Measurements from ENCODE around the gene C5AR1.
"Not testable (repeated sequence)": the region's sequence is repeated elsewhere in the genome, so short reads cannot be mapped to it uniquely, and the experiment has no call there.

Gene C5AR1

DNA sequence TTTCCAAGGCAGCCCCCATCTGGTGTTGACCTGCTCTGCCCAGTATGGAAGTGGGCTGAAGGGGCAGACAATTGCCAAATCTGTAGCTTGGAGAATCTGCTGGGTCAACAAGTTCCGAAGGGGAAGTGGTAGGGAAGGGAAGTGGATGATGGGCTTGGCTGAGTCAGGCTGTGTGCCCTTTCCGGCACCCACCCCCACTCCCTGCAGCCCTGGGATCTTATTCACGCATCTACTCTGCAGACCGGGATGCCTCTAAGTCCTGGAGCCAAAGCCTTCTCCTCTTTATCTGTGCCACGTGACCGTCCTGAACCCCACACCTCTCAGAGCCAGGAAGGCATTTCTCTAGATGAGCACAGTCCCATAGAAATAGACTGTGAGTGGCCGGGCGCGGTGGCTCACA, 14.8 kb downstream of the C5AR1 start:
- in situ Hi-C loops (cut with MboI; ENCODE audit: low sequenced_read_pairs): no loop called here

DNA sequence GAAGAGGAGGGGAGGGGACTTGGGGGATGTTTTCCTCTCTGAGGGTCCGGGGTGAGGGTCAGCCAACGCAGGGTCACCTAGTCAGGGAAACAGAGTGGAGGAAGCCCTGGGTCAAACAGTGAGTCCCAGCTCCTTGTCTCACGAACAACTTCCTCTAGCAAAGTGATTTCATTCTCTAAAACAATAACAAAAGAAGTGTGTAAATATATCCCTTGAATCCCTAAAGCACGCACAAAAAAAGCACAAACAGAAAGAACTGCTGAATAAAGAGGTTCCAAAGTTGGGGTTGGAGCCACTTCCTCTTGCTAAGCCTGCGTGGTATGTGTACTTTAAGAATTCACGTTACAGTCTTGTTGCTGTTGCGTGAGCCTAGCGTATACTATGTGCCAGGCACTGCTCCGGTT, 20.8 kb downstream of the C5AR1 start:
- in situ Hi-C loops (cut with MboI; ENCODE audit: low sequenced_read_pairs): no loop called here

DNA sequence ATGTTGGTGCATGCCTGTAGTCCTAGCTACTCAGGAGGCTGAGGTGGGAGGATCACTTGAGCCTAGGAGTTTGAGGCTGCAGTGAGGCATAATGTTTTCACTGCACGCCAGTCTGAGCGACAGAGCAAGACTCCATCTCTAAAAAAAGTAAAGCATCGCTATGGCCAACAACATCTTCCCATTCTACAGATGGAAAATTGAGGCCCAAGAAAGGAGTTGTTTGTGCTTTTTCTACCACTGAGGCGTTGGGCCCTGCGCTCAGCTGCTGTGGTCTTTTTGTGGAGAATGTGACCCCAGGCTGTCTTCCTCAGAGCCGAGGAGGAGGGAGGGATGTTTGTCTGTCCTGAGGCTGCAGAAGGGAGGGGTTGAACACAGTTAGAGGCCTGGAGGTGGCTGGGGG, 21.8 kb downstream of the C5AR1 start:
- in situ Hi-C loops (cut with MboI; ENCODE audit: low sequenced_read_pairs): no loop called here

DNA sequence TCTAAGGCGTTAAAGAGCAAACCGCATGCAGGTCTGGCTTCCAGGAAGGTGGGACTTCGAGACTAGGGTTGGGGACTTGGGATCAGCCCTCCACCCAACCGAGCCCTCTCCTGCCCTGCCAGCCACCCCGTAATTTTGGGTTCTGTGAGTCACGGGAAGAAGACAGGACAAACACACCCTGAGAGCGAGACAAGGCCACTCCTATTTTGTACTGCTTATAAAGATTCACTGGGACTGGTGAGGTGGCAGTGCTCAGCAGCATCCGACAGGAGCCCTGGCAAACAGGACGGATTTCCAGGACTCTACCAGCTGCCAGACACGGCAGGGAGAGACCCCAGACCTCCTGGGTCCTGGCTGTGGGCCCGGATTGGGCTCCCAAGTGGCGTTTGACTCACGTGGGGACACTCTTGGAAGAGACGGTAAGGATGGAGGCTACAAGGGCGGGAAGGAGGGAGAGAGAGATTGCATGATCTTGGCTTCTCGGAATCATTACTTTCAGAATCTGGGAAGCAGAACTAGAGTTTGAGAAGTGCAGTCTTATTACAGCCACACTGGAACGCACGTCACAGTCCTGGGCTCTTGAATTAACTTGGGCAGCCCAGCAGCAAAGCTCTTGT, 22.4 kb downstream of the C5AR1 start, which contains the start of gene C5AR2:
C5AR2 (plus strand) TSS at position 245 of the 617 bp plus-strand sequence. CDS start 8,625 bp downstream, outside the sequence.
- in situ Hi-C loops (cut with MboI; ENCODE audit: low sequenced_read_pairs): no loop called here

DNA sequence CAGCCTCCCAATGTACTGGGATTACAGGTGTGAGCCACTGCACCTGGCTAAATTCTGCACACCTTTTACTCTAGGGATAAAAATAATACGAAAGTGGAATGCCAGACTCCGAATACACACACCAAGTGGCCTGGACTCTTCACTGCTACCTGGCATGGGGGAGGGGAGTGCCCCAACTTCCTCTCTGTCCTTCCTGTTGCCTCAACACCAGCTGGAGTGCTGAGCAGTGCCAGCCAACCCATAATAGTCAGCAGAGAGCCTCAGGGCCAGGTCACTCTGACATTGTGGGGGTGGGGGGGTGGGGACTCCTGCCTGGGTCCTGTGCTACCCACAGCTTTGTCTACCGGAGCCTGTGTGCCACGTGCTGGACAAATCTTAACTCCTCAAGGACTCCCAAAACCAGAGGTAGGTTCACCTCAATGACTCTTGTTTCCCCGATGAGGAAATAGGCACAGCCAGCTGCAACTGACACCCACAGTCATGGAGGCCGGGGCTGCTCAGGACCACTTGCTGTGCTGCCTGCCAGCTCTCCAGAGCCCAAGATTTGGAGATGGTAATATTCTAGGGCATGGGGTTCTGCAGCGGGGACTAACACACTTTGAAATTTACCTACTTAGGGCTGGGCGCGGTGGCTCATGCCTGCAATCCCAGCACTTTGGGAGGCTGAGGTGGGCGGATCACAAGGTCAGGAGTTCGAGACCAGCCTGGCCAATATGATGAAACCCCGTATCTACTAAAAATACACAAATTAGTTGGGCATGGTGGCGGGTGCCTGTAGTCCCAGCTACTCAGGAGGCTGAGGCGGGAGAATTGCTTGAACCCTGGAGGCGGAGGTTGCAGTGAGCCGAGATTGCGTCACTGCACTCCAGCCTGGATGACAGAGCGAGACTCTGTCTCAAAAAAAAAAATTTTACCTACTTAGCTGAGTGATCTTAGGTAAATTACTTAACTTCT, 27.4 kb downstream of the C5AR1 start:
- in situ Hi-C loops (cut with MboI; ENCODE audit: low sequenced_read_pairs): not testable (repeated sequence)

DNA sequence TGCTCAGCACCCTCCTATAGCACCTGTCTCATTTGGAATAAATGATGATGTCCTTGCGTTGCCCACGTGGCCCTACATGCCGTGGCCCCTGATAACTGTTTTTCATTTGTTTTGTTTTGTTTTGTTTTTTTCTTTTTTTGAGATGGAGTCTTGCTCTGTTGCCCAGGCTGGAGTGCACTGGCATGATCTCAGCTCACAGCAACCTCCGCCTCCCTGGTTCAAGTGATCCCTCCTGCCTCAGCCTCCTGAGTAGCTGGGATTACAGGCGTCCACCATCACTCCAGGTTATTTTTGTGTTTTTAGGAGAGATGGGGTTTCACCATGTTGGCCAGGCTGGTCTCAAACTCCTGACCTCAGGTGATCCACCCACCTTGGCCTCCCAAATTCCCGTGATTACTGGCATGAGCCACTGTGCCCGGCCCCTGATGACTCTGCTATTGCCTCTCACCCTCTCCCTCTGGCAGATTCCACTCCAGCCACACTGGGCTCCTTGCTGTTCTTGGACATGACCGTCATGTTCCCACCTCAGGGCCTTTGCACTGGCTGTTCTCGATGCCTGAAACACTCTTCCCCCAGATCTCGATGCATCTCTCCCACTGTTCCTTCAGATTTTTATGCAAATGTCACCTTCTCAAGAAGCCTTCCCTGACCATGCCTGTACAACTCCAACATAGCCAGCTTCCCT, 29.7 kb downstream of the C5AR1 start:
- in situ Hi-C loops (cut with MboI; ENCODE audit: low sequenced_read_pairs): no loop called here

DNA sequence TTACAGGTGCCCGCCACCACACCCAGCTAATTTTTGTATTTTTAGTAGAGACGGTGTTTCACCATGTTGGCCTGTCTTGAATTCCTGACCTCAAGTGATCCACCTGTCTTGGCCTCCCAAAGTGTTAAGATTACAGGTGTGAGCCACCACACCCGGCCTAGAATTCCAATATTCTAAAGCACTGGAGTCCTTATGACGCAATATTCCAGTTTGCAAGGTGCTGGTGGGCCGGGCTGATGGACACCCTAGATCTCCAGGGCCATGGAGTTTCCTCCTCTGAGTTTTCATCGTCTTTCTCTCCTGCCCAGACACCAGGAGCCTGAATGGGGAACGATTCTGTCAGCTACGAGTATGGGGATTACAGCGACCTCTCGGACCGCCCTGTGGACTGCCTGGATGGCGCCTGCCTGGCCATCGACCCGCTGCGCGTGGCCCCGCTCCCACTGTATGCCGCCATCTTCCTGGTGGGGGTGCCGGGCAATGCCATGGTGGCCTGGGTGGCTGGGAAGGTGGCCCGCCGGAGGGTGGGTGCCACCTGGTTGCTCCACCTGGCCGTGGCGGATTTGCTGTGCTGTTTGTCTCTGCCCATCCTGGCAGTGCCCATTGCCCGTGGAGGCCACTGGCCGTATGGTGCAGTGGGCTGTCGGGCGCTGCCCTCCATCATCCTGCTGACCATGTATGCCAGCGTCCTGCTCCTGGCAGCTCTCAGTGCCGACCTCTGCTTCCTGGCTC, 31.0 kb downstream of the C5AR1 start:
- in situ Hi-C loops (cut with MboI; ENCODE audit: low sequenced_read_pairs): no loop called here

DNA sequence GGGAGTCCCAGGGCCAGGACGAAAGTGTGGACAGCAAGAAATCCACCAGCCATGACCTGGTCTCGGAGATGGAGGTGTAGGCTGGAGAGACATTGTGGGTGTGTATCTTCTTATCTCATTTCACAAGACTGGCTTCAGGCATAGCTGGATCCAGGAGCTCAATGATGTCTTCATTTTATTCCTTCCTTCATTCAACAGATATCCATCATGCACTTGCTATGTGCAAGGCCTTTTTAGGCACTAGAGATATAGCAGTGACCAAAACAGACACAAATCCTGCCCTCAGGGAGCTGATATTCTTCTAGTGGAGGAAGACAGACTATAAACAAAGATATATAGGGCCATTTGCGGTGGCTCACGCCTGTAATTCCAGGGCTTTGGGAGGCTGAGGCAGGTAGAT, 32.1 kb downstream of the C5AR1 start:
- in situ Hi-C loops (cut with MboI; ENCODE audit: low sequenced_read_pairs): no loop called here

DNA sequence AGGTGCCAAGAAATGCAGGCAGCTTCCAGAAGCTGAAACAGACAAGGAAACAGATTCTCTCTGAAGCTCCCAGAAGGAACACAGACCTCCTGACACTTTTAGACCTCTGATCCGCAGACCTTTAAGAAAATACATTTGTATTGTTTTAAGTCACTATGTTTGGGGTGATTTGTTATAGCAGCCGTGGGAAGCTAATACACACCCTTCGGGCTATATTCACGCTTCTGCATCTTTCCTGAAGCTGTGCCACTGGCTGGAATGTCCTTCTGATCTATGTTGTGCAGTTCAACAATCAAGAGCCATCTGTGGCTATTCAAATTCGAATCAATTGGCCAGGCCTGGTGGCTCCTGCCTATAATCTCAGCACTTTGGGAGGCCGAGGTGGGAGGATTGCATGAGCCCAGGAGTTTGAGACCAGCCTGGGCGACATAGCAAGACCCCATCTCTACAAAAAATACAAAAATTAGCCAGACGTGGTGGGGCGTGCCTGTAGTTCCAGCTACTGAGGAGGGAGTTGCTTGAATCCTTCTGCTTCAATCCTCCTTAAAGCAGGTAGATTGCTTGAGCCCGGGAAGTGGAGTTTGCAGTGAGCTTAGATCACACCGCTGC, 33.6 kb downstream of the C5AR1 start:
- in situ Hi-C loops (cut with MboI; ENCODE audit: low sequenced_read_pairs): no loop called here

DNA sequence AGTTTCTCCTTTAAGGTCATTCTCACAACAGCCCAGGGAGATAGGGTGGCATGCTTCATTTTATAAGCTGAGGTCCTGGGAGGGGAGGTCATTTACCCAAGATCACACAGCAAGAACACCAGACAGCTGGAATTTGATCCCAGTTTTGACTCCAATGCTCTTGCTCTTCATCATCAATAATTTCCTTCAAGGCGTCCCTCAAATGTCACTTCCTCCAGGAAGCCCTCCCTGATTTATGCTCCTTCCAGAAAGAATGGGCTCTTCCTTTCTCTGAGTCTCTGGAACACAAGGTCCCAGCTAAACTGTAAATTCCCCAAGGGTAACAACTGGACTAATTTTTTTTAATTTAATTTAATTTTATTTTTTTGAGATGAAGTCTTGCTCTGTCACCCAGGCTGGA, 34.8 kb downstream of the C5AR1 start:
- in situ Hi-C loops (cut with MboI; ENCODE audit: low sequenced_read_pairs): no loop called here

DNA sequence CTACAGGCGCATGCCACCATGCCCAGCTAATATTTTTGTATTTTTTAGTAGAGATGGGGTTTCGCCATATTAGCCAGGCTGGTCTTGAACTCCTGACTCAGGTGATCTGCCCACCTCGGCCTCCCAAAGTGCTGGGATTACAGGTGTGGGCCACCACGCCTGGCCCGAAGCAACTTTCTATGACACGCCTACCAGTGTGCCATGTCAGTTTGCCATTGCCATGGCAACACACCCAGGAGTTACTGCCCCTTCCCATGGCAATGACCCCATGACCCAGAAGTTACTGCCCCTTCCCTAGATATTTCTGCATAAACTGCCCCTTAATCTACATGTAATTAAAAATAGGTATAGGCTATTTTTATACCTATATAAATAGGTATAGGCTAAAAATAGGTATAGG, 36.4 kb downstream of the C5AR1 start:
- in situ Hi-C loops (cut with MboI; ENCODE audit: low sequenced_read_pairs): not testable (repeated sequence)

DNA sequence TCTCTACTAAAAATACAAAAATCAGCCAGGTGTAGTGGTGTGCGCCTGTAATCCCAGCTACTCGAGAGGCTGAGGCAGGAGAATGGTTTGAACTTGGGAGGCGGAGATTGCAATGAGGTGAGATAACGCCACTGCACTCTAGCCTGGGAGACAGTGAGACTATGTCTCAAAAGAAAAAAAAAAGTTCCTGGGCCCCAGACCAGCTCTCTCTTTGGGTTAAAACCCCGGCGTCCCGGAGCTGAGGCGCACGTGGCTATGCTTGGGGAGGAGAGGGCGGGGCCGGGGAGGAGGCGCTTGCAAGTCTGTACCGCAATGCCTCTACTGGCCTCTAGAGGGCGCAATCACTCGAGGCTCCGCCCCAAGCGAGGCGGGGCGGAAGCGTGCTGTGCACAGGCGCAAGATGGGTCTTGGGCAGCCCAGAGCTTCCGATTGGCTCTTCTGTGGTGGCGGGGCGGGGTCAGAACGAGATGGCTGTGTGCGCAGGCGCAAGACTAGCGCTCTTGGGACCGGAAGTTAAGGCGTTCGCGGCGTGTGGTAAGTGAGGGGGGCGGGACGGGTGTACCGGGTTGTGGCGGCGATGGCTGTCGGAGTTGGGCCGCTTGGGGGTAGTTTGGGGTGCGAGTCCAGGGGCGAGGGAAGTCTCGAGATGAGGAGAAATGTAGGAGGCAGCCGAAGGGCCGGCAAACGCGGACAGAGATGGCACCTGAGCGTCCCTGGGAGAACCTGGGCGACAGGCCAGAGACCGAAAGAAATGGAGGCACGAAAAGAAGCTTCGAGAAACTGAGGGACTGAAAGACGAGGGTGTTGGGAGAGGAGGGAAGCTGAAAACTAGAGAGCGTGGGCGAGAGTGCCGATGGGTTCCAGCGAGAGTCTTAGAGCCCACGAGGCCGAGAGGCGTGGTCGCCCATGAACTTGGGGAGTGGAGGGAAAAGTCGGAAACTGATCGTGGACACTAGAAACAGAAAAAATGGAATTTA, 39.4 kb downstream of the C5AR1 start, which contains the start of gene DHX34:
DHX34 (plus strand) TSS at position 497 of the 977 bp plus-strand sequence. CDS start 3,716 bp downstream, outside the sequence.
- in situ Hi-C loops (cut with MboI; ENCODE audit: low sequenced_read_pairs): no loop called here

DNA sequence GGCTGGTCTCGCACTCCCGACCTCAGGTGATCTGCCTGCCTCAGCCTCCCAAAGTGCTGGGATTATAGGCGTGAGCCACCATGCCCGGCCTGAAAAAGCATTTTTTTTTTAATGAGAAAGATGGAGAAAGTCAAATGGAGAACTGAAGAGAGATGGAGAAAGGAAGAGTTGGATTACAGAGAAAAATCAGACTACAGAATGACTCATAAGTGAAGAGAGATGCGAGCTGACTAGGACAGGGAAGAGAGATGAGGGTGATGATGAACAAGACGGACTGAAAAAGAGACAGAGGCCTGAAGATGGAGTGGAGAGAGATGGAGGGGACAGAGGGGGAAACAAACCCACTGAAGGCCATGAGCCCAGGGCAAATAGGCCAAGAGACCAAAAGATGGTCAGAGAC, 41.0 kb downstream of the C5AR1 start:
- in situ Hi-C loops (cut with MboI; ENCODE audit: low sequenced_read_pairs): no loop called here

DNA sequence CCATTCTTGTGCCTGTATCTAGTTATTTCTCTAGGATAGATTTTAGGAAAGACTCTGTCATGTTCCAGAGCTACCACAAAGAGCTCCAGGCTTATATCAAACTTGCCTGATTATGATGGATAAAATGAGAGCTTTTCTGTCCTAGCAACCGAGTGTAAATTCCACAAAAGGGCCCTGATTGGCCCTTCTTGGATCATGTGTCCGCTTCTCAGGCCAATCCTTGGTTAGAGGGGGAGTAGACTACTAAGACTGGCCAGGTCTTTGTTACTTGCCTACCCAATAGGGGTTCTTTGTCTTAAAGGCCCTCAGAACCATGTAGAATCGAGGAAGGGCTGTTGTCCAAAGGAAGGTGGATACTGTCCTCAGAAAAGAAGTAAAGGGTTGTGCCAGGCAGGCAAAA, 41.9 kb downstream of the C5AR1 start:
- in situ Hi-C loops (cut with MboI; ENCODE audit: low sequenced_read_pairs): no loop called here

DNA sequence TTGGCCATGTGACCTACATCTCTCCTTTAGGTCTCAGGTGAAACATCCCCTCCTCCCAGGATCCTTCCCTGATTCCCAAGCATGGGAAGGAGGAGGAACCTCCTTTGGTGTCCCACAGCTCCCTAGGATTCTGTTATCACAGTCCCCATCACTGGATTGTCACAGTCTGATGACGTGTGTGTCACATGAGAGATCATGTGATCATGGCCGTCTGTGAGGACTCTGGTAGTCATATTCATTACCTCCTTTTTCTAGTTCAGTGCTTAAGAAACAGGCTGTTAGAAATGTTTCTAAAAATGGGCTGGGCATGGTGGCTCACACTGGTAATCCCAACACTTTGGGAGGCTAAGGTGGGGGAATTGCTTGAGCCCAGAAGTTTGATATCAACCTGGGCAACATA, 42.4 kb downstream of the C5AR1 start:
- in situ Hi-C loops (cut with MboI; ENCODE audit: low sequenced_read_pairs): no loop called here

DNA sequence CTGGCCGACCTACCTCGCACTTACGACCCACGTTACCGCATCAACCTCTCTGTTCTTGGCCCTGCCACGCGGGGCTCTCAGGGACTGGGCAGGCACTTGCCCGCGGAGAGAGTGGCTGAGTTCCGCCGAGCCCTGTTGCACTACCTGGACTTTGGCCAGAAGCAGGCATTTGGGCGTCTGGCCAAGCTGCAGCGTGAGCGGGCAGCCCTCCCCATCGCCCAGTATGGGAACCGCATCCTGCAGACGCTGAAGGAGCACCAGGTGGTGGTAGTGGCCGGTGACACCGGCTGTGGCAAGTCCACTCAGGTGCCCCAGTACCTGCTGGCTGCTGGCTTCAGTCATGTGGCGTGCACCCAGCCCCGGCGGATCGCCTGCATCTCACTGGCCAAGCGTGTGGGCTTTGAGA, 43.6 kb downstream of the C5AR1 start:
- in situ Hi-C loops (cut with MboI; ENCODE audit: low sequenced_read_pairs): no loop called here

DNA sequence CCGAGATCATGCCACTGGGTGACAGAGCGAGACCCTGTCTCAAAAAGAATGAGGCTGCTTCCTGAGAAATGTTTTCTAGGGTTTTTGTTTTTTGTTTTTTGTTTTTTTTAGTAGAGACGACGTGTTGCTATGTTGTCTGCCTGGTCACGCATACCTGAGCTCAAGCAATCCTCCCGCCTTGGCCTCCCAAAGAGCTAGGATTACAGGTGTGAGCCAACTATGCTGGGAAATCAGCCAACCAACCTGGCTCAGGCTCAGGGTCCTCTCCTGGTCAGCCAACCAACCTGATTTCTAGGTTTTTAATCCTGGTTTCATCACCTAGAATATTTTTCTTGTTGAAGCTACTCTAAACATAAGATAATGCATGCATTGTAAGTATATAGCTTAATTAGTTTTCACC, 47.2 kb downstream of the C5AR1 start:
- in situ Hi-C loops (cut with MboI; ENCODE audit: low sequenced_read_pairs): no loop called here

DNA sequence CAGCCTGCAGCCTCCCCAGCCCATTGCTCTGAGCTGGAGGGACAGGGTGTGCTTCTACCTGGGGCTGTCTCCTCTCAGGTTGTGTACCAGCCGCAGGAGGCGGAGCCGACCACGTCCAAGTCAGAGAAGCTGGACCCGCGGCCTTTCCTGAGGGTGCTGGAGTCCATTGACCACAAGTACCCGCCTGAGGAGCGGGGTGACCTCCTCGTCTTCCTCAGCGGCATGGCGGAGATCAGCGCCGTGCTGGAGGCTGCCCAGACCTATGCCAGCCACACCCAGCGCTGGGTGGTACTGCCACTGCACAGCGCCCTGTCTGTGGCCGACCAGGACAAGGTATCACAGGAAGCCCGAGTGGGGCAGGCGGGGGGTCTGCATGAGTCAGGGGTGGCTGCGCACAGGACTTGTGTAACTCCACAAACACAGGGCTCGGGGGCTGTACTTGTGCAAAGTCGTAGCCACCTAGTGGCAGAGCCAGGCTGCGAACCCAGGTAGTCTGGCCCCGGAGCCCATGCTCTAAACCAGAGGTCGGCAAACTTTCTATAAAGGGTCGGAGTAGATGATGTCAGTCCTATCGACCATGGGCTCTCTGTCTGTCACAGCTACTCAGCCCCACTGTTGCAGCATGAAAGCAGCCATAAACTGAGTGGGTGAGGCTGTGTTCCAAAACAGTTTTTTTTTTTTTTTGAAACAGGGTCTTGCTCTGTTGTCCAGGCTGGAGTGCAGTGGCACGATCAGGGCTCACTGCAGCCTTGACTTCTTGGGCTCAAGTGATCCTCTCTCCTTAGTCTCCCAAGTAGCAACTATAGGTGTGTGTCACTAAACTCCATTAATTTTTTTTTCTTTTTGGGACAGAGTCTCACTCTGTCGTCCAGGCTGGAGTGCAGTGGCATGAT, 48.4 kb downstream of the C5AR1 start:
- in situ Hi-C loops (cut with MboI; ENCODE audit: low sequenced_read_pairs): no loop called here

Measured in hTERT RPE-1 (cell line).